NCI-H2081 (cell line): Measurements from ENCODE around the gene PLCH1.
"Not testable (repeated sequence)": the region's sequence is repeated elsewhere in the genome, so short reads cannot be mapped to it uniquely, and the experiment has no call there.

ENCODE experiments used
- DNase-seq, 2 experiments: peaks; one replicate each; lab custom pipeline; 2025; lab: John Stamatoyannopoulos, UW

The PLCH1 gene

DNA sequence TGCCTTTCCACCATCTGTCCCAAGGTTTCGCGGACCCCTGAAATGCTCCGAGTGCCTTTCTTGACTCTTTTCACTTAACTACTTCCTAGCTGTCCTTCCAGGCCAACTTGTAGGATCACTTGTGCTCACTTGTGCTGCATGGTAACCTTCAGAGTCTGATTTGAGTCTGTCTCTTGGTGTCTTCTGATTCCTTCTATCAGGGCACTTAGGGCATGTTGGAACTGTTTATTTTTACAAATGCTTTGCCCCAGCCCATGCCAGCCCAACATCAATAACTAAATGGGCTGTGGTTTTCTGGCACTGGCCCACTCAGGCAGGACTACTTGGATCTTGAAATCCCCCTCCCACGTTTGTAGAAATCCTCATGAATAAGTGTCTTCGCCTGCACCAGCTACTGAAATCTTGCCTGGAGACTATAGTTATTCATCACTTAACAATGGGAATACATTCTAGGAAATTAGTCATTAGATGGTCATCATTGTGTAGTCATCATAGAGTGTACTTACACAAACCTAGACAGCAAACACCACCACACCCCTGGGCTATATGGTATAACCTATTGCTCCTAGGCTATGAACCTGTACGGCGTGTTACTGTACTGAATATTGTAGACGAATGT lies 328.3 kb downstream of the PLCH1 start:
- DNase-seq: no peak

- DNase-seq: no peak
Measured at GRCh38 chr3:155412904-155413303, 332.0 kb downstream of the PLCH1 start.

- no peak for DNase-seq
Measured at GRCh38 chr3:155411500-155412223, 333.2 kb downstream of the PLCH1 start.

DNA sequence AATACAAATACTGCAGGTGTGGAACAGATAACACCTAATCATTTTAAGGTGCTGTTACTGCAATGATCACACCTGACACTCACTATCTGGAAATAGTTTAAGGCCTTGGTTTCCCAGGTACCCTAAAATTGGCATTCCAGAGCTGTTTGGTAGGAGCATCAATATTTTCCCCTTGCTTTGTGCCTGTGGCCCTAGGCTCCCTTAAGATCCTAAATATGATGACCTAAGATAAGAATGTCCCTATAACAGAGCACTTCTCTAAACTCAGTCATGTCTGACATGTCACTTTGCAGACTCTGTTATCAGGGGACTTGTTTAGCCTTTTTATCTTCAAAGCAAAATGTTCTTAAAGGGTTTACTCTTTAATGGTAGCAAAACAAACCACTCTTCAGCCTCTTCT lies 335.5 kb downstream of the PLCH1 start:
- DNase-seq: no peak

- DNase-seq: no peak
Measured at GRCh38 chr3:155407971-155408370, 336.9 kb downstream of the PLCH1 start.

DNA sequence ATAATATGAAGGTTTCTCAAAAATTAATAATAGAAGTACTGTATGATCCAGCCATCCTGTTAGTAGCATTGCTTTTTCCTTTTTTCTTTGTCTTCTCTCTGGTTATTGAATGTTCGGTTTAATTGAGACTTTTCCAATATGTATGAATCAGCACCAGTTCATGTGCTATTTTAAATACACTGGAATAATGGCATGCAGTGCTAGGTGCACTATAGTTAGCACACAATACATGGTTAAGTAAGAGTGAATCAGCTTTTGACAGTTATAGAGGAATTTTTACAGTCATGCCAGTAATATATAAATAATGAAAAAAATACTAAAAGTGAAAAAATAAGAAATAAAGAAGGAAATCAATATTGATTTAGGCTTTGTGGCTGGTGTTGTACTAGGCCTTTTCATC lies 337.5 kb downstream of the PLCH1 start:
- DNase-seq: no peak

DNA sequence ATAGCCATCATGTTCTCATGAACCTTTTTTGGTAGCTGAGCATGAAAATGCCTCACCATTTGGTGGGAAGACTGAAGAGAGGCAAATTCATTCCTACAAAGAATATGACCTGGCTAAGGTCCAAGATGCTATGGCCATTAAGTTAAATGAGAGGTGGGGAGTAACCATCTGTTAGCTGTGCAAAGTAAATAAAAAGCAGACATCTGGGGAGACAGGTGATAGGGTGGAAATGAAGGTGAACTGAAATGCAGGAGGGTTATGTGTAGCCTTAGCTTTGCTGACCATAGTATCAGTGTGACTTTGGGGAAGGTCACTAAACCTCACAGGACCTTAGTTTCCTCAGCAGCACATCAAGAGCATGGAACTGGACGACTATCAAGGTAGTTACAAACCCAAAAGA lies 340.4 kb downstream of the PLCH1 start:
- peak; percentile 37 to 77 for DNase-seq

DNA sequence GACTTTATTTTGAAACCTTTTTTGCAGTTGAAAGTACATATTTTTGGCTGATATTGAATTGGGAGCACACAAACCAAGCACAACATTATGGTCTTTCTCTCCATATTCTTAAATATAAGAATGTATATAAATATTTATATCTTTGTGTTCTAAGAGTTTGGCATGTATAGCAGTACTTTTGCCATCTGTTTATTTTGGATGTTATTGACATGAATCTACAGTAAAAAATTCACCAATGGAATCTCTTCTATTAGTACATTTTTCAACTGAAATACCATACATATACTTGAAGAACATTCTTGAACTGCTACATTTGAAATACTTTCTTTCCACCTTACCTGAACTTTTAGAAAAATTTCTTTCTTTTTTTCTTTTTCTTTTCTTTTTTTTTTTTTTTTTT lies 342.2 kb downstream of the PLCH1 start:
- no peak for DNase-seq

- no peak for DNase-seq
Measured at GRCh38 chr3:155398046-155398445, 346.8 kb downstream of the PLCH1 start.

- DNase-seq: not testable (repeated sequence)
Measured at GRCh38 chr3:155394896-155395295, 350.0 kb downstream of the PLCH1 start.

DNA sequence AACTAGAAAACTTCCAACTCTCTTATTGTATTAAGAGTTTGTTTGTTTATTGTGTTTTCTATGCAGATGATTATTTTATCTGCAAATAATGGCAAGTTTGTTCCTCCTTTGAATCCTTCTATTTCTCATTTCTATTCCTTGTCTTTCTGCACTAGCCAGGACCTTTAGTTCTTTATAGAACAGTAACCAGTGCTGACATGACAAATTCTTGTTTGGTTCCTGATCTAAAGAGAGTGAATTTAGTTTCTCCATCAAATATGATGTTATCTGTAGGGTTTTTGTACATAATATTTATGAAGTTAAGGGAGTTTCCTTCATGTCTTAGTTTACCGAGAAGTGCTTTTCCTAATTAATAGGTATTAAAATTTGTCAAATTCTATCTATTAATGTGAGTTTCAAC lies 350.6 kb downstream of the PLCH1 start:
- DNase-seq: no peak

DNA sequence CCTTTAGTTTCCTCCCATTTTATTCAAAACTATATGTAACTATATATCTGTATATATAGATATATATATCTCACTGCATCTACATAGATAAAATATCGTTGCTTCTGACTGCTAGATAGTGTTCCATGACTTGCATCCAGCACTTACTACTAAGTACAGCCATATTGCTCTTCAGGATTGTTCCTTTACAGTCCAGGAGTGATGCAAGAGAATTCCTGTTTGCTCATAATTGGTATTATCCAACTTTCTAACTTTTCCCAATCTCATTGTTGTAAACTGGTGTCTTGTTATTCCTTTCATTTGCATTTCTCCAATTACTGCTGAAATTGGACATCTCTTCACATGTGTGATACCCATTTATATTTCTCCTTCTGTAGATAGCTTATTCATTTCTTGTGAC lies 351.6 kb downstream of the PLCH1 start:
- DNase-seq: no peak

DNA sequence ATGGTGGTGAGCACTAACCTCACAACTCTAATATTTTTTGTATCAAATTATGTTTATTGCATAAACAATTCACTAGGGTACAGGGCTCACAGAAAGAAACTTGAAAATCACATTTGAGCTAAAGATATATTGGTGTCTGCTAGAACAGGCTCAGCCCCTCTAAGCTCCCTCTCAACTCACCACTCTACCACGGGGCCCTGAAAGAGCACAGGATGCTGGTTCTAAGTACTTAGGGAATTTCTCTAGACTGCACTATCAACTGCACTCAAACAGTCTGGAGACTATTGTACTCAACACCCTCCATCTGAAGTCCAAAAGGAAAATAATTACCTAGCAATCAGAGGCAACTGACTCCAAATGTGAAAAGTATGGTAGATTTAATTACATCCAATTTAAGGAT lies 352.7 kb downstream of the PLCH1 start:
- no peak for DNase-seq

GRCh38 chr3:155391551-155391958 lies 353.3 kb downstream of the PLCH1 start:
- DNase-seq: peak in 1 of 2 experiments; percentile 14

GRCh38 chr3:155391104-155391503 lies 353.8 kb downstream of the PLCH1 start:
- DNase-seq: no peak

DNA sequence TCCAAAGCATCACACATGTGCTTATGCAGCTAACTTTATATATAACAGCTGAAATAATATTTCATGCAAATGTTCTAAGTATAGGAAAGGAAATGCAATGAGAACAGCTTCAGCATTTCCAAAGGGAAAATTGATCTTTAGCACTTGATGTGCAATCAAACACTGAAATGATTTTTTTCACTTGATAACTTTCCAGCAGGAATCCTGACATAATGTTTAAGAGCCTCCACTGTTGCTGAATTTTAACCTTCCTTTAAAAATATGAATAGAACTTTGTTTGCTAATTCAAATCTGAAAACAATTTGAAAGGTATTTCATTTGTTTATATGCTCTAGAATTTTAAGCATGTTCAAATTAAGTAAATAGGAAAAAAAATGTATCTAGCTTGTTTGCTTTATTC lies 354.5 kb downstream of the PLCH1 start:
- DNase-seq: no peak

DNA sequence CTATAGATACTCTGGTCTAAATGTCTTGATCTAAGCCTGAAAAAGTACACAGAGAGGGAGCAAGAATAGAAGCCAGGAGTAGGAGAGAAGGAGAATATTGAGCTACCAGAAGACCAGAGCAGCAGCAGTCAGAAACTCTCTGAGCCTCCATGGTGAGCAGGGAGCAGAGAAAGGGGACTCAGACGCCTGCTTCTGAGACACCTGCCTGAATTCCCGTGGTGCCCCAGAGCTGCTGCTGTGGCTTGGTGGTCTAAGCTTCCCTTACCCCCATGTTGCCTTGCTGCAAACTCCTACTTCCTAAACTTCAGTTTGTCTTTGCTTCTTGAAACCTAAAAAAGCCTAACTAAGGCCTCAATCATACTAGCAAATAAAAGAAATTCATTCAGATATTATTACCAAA lies 356.5 kb downstream of the PLCH1 start:
- DNase-seq: no peak

- DNase-seq: no peak
Measured at GRCh38 chr3:155387571-155387970, 357.3 kb downstream of the PLCH1 start.

DNA sequence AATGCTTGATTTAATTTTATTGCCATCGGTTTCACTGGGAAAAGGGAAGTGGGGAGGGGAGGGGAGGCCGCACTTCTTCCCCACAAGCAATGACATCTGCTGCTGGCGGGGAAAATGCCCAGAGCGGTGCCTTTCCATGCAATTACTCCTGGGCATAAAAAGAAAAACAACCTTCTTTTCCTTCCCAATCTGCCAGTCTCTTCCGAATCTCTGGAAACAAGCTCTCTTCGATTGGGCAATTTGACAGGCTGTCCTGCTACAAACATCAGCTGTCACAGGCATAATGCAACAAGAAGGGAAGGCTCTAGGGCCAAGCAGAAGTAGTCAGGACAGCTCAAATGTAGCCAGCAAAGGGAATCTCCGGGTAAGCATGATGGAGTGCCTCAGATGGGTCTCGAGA lies 358.0 kb downstream of the PLCH1 start:
- DNase-seq: no peak

DNA sequence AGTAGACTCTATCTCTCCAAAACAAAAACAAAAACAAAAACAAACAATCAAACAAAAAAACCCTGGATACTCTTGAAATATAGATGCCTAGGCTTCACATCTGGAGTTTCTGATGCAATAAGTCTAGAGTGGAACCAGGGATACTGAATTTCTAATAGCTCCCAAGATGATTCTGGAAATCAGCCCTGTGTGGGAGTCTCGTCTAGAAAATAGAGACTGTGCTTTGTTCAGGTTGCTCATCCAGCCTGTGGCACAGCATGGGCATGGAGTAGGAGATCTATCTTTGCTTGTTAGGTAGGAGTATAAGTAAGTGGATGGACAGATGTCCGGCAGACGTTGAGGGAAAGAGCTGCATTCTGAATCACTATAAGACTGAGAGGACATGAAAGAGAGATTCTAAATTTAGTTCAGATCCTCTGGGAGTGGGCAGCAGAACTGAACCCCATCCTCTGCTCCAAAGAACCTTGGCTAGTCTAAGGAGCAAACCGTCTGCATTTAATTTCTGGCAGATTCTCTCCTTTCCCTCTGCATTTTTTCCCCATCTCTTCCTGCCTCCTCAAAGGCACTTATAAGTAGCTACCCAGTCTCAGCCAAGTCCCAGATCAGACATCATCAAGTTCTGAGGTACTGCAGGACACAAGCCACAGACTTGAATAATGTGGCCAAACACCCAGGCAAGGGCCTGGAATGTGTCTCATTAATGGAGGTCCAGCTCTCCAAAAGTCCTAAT lies 358.8 kb downstream of the PLCH1 start:
- DNase-seq: no peak

DNA sequence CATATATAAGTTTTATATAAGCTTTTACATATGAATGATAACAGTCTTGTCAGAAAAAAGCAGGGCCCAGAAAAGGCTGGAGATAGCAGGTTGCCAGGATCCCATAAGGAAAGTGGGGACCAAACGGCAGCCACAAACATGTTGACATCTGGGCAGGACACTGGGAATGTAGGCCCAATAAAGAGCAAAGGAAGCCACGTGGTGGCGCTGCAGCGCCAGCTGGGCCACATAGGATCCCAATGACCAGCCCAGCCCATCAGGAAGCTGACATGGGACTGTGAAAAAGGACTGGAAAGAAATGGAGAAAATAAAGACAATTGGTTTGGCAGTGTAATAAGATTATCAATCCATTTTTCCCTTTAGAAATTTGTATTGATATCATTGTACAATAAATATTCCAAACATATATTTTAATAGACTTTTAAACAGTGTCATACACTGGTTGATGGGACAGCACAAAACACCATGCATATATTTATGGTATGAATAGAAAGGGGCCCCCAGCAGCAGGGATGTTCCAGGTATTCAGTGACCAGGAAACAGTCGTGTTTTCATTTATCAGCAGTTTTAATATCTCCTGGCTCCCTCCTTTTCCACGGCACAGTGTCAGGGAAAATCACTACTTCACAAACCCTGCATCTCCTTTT lies 362.4 kb downstream of the PLCH1 start:
- DNase-seq: peak; percentile 77 to 86

DNA sequence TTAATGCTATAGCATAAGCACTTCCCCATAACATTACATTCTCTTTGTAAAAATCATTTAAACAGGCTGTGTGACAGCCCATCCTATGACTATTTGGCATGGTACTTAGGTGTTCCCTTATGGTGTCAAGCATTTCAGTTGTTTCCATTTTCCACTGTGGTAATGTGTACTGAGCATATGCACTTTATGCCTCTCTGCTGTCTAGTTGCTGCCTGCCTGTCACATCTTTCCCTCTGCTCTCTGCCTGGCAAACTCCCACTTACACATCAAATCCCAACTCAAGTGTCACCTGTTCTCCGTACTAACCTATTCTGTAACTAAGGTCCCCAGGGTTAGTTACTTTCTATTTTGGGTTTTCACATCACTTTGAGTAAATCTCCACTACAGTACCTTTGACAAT lies 367.0 kb downstream of the PLCH1 start:
- no peak for DNase-seq

DNA sequence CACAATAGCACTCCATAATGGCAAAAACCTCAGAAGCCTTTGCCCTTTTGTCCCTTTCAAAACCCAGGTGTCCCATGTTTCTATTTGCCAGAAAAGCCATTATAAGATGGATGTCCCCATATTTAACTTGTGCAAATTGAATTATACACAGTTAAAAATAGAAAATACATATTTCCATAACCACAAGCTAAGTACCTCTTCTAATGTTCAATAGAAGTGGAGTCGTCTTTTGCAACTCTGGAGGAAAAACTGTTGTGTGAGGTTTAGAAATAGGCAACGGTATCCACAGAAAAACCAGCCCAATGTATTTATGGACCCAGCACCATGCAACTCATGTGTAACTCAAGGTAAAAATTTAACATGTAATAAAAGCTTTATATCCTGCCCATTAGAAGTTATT lies 367.8 kb downstream of the PLCH1 start:
- no peak for DNase-seq
